Measurements from ENCODE around the gene CXCL1.

DNA sequence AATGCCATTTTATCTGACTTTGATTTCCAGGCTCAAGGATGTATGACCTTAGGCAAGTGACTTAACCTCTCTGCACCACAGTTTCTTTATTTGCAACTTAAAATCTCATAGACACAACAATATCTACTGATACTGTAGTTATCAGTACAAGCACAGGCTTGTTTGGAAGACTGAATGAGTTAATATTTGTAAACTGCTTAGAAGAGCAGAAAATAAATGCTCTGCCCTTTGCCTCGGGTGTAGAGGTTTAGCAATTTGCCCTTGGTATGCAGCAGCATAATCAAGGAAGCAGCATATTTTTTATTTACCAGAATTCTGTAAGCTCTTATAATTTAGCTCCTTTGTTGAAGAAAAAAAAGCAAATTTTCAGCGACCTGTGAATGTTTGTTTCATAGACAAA is 2.9 kb upstream of the CXCL1 start:
- no peak for TF ChIP-seq YY1 (IDR thresholded peaks at IDR 0.05; ENCODE audit: insufficient read depth, insufficient read length)
- no peak for TF ChIP-seq SUZ12 (IDR thresholded peaks at IDR 0.05; ENCODE audit: extremely low read depth, insufficient read depth, insufficient read length)
- TF ChIP-seq ZNF274 (IDR thresholded peaks at IDR 0.05; ENCODE audit: low read depth, low read length), result no peak
